NCI-H2081 treated with DMSO at 0.1 percent for 48 hours (cell line): Measurements from ENCODE around the gene CYB561.

Experiments used
- DNase-seq: peaks from one replicate; lab custom pipeline; 2025; lab: John Stamatoyannopoulos, UW

CYB561 gene, protein sequence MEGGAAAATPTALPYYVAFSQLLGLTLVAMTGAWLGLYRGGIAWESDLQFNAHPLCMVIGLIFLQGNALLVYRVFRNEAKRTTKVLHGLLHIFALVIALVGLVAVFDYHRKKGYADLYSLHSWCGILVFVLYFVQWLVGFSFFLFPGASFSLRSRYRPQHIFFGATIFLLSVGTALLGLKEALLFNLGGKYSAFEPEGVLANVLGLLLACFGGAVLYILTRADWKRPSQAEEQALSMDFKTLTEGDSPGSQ

GRCh38 chr17:63445954-63446752 is at the start of gene CYB561:
TSS of gene CYB561 (minus strand) at chr17:63446306. CDS start at chr17:63437547, 8,759 bp downstream.
- no peak for DNase-seq

GRCh38 chr17:63495491-63495890 is 49.4 kb upstream of the CYB561 start:
- DNase-seq: no peak

DNA sequence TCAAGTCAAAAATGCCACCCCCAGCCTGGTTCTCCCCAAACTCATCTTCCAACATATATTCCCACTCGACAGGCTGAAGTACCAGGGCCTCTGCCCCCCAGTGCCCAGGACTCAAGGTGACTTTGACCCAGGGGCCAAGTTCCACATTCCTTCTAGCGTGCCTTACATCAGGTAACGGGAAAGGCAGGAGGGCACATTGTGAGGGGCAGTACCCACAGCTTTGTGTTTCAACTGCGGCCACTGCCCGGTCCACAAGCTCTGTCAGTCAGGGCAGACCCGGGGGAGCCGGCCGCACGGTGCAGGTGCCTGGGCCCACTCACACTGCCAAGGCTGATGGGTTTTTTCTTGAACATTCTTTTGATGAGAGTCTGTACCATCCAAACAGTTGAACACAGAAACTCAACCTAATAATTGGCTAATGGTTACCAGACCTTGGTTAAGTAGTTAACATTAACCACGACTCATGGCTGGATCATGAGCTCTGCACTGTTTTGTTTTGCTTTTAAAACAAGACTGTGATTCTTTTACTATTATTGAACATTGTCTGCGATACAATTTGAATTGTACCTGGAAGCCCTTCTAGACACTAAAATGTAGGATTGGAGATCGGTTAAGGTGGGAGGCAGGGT is 48.3 kb upstream of the CYB561 start:
- DNase-seq: no peak

- DNase-seq: no peak
Measured at GRCh38 chr17:63493411-63493810, 47.3 kb upstream of the CYB561 start.

DNA sequence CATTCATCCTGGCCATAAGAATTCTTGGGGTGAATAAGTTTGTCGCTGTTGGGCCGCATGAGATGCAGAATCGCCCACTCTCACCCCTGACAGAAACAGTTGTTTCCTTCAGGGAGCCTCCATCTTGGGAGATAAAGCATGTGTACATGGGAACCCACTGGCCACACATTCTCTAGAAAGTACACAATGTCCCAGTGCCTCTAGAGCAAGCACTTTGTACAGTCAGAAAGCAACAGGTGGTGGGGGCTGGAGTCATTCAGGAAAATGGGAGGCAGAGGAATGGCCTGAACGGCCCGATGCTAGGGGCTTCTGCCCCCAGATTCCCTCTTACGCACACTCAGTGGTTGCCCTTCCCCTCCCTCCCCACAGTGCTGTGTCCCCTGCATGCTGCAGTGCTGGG is 46.8 kb upstream of the CYB561 start:
- DNase-seq: no peak

DNA sequence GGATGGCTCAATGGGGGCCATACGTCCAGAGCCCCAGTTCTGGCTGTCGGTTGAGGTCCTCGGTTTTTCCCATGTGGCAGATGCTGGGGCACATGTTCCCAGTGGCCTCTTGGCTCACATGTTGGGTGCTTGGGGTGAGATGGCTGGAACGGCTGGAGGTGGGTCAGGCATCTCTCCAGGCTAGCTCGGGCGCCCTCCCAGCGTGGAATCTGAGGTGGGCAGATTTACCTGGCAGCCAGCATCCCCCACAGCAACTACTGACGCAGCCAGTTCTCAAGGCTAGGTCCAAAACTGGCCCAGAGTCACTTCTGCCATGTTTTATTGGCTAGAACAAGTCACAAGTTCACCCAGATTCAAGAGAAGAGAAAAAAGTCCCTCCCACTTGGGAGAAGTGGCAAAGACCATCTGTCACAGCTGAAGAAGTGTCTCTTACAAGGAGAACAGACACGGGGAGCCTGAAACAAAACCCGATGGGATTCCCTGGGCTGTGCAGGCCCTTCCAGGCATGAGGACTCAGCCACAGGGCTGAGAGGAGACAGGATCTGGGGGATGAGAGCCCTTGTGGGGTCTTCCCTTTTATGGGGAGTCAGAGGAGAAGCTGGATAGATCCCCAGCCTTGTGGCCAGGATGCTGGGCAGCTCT is 46.0 kb upstream of the CYB561 start:
- DNase-seq: no peak

DNA sequence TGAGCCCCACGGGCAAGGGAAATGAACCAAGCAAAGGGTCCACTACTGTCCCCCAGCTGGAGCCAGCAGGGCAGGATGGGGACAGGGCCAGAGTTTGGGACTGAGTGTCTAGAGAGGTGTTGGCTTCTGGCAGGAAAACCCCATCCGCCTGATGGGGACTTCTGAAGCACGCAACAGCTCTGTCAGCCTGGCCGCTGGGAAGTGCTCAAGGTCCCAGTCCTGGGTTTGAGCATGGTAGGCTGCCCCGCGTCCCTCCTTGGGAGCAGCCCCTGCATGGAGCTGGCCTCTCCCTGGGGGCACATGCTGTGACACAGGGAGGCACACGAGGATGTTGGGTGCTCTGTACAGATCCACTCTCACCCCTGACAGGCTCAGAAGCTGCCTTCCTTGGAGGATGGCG is 45.3 kb upstream of the CYB561 start:
- no peak for DNase-seq

- DNase-seq: no peak
Measured at GRCh38 chr17:63490858-63491400, 44.8 kb upstream of the CYB561 start.

- DNase-seq: no peak
Measured at GRCh38 chr17:63490329-63490728, 44.2 kb upstream of the CYB561 start.

GRCh38 chr17:63489291-63489690 is 43.2 kb upstream of the CYB561 start:
- DNase-seq: no peak

- no peak for DNase-seq
Measured at GRCh38 chr17:63488851-63489250, 42.7 kb upstream of the CYB561 start.

- DNase-seq: no peak
Measured at GRCh38 chr17:63487014-63487339, 40.9 kb upstream of the CYB561 start.

GRCh38 chr17:63486317-63487013 is 40.4 kb upstream of the CYB561 start:
- DNase-seq: no peak

DNA sequence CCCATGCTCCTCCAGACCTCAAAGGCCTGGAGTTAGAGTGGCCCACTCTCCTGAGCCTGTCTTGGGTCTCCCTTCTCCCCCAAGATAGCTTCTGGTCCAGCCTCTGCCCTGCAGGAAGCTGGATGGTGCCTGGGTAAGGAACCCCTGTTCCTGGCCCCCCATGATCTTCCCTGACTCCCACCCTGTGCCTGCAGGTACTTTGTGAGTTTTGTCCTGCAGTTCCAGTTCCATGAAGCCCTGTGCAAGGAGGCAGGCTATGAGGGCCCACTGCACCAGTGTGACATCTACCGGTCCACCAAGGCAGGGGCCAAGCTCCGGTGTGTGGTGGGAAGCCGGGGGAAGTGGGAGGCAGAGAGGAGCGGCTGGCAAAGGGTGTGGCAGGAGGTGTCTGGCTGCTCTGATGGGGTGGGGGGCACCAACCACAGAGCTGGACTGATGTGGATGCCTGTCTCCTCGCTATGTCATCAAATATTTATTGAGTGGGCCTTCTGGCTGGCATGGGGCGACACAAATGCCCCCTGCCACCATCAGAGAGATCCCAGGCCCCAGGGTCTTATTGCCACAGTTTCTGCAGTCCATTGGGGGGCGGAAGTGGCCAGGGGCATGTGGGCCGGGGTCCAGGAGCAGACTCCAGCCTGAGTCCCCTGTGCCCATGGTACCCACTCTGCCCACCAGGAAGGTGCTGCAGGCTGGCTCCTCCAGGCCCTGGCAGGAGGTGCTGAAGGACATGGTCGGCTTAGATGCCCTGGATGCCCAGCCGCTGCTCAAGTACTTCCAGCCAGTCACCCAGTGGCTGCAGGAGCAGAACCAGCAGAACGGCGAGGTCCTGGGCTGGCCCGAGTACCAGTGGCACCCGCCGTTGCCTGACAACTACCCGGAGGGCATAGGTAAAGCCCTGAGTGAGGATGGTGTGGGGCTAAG is 37.8 kb upstream of the CYB561 start:
- DNase-seq: no peak

DNA sequence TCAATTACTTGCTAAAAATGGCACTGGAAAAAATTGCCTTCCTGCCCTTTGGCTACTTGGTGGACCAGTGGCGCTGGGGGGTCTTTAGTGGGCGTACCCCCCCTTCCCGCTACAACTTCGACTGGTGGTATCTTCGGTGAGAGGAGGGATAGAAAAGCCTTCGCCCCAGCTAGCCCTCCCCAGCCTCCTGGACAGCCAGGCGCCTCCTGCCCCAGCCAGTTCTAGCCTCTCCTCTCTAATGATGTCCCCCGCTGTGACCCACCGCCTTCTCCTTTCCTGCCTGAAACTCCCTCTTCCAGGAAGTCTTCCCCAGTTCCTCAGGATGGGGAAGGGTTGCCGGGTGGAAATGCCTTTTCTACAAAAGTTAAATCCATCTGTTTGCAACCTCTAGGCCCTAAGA is 36.9 kb upstream of the CYB561 start:
- DNase-seq: no peak

- DNase-seq: no peak
Measured at GRCh38 chr17:63482509-63482908, 36.4 kb upstream of the CYB561 start.

GRCh38 chr17:63481488-63481870 is 35.4 kb upstream of the CYB561 start:
- no peak for DNase-seq

DNA sequence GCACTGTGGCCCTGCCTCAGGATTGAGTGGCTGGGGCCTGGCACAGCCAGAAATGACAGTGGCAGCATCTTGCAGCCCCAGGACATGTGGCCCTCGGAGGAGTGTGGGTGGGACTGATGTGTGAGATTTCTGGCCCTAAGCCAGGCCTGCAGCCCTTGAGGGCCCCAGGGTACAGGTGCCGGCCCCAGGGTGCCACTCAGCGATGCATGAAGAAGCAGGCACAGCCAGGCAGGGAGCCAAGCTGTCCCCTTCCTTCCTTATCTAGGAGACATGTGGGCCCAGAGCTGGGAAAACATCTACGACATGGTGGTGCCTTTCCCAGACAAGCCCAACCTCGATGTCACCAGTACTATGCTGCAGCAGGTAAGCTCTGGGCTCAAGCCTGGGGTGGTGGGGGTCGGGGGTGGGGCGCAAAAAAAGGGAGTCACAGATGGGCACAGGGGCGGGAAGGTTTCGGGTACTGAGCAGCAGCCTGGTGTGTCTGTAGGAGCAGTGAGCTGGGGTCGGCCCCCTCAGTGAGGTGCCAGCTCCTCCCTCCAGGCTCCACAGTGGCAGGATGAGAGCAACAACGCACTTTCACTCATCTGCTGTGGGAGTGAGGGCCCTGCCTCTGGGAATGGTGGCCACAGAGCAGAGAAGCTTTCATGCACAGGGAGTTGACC is 34.9 kb upstream of the CYB561 start:
- peak; percentile 76 for DNase-seq

- DNase-seq: no peak
Measured at GRCh38 chr17:63480192-63480784, 34.2 kb upstream of the CYB561 start.
